Measurements from ENCODE around the gene USP32. TPM values are rescaled to one million over a fixed set of nuclear protein-coding genes. Genes with fewer than 3 reads are reported as not detected.
A peak's percentile ranks its signal among the peaks of the same experiment; 100 is the strongest.
"Not testable (repeated sequence)": the region's sequence is repeated elsewhere in the genome, so short reads cannot be mapped to it uniquely, and the experiment has no call there.

Gene USP32
- total RNA-seq, 1 donor, result 59.1 TPM

- no peak for TF ChIP-seq CTCF (IDR thresholded peaks at IDR 0.05; ENCODE audit: insufficient read depth, low read length)
- no peak overlapping the region for H3K4me3 ChIP-seq (ENCODE audit: low read depth, low read length)
- no peak for DNase-seq (ENCODE audit: low read depth)
Measured at GRCh38 chr17:60188759-60189158, 203.2 kb downstream of the USP32 start.

DNA sequence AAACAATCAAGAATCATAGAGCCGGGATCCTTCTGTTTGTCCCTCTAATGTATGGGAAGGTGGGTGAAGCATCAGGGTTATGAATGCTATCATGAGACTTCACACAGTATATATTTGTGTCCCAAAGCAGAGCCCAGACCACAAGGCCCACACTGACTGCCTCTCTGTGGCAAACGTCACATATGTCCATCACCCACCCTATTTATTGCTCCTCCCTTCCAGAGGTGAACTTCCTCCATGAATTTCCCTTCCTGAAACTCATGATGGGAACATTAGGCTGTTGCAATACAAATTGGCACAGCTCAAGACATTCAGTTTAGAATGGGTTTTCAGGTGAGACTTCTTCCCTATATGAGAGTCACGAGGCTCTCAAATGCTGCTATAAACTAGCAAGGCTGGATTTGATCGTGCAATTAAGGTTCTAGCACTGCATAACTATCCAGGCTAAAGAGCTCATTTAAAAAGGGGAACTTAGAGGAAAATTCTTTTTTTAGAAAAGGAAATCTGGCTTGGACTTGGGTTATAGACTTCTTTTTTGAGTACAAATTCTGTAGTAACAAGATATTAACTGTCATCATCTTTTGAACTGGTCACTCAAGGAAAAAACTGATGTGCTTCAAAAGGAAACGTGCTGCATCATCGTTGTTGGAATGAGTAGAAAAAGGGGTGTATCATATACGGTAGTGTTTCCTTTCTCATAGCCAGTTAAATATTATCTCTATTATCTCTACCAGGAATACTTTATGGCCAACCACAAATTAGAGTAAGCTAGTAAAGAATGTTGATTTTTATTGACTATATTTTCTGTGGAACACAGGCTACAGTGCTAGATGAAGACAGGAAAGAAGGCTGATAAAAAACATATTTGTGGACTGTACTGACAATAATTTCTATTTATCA, 204.8 kb downstream of the USP32 start:
- DNase-seq (ENCODE audit: low read depth), result peak; percentile 62

DNA sequence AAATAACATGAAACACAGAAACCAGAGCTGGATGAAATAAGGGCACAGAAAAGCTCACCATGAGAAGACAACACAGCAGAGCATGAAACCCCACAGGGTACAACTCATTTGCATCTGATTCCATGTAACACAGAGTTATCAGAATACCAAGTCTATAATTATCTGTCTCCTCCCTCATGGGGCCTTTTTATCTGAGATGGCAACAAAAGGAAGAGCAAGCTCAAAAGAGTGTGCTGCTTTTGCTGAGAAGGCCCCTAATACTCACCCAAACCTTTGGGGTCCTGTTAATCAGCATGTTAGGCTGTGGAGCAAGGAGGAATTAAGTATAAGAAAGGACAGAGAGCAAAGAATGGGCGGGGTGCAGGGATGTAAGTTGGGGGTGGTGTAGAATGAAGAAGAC, 205.6 kb downstream of the USP32 start:
- DNase-seq (ENCODE audit: low read depth); H3K4me3 ChIP-seq (ENCODE audit: low read depth, low read length): not testable (repeated sequence)

More for the DNA sequence above, 204.8 kb downstream of the USP32 start:
- not testable (repeated sequence) for H3K4me3 ChIP-seq (ENCODE audit: low read depth, low read length)

- DNase-seq (ENCODE audit: low read depth); H3K4me3 ChIP-seq (ENCODE audit: low read depth, low read length): not testable (repeated sequence)
Measured at GRCh38 chr17:60180380-60180779, 211.6 kb downstream of the USP32 start.

DNA sequence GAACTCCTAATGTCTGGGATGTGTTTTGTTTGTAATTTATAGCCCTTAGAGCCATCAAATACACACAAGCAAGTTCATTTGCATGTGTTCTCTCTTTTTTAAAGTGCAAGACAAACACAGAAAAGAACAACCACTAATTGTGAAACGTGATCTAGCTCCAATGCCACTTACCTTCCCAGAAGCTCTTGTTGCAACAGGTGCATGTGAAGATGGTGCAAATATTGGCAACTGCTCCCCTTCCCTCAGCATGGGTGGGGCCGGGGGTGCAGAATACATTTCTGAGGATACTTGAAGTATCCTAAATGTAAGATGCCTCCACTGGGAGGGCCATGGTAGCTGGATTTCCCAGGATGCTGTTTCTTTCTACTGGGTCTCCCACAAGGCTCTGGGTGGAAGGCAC, 213.8 kb downstream of the USP32 start:
- not testable (repeated sequence) for DNase-seq (ENCODE audit: low read depth)

GRCh38 chr17:60176763-60177162, 215.2 kb downstream of the USP32 start:
- not testable (repeated sequence) for DNase-seq (ENCODE audit: low read depth); H3K4me3 ChIP-seq (ENCODE audit: low read depth, low read length)

More for the DNA sequence above, 213.8 kb downstream of the USP32 start:
- not testable (repeated sequence) for H3K4me3 ChIP-seq (ENCODE audit: low read depth, low read length)

GRCh38 chr17:60174767-60175166, 217.2 kb downstream of the USP32 start:
- DNase-seq (ENCODE audit: low read depth), result peak; percentile 26
- H3K4me3 ChIP-seq (ENCODE audit: low read depth, low read length), result not testable (repeated sequence)
- peak; percentile 23 for TF ChIP-seq CTCF (IDR thresholded peaks at IDR 0.05; ENCODE audit: insufficient read depth, low read length)

DNA sequence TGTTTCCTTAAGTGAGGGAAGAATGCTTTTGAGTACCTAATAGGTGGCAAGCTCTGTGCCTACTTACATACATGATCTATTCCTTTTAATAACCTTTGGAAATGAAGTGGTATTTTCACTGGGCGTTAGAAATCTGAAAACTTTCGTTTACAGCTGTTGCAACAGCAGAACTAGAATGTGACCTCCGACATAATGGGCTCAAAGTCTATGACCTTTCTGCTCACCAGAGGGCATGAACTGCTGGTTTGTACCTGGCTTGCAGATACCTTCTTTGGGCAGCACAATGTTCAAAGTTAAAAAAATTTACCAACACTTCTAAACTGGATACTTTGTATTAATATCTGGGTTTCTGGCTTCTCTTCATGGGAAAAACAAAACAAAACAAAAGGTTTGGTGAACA, 217.9 kb downstream of the USP32 start:
- no peak overlapping the region for H3K4me3 ChIP-seq (ENCODE audit: low read depth, low read length)
- DNase-seq (ENCODE audit: low read depth), result no peak
- TF ChIP-seq CTCF (IDR thresholded peaks at IDR 0.05; ENCODE audit: insufficient read depth, low read length), result no peak

- DNase-seq (ENCODE audit: low read depth), result peak; percentile 21
- TF ChIP-seq CTCF (IDR thresholded peaks at IDR 0.05; ENCODE audit: insufficient read depth, low read length), result no peak
Measured at GRCh38 chr17:60173304-60173819, 218.6 kb downstream of the USP32 start.

More at GRCh38 chr17:60173304-60173819, 218.6 kb downstream of the USP32 start:
- H3K4me3 ChIP-seq (ENCODE audit: low read depth, low read length), result no peak overlapping the region
